Right lobe of liver (tissue), 4 donors: Measurements from ENCODE around the gene IL5.

ENCODE experiments used
- POLR2A ChIP-seq: fragments of 450-650 bp; IDR thresholded peaks from one replicate; pipeline ENCODE4 v1.6.1; 2017; ENCODE audit warnings: antibody characterized with exemption, mild to moderate bottlenecking
- TF ChIP-seq, protein P1 (sequence below), 4 donors: fragments of 200-600 bp in 3 of 4; fragments of 450-650 bp in 1 of 4; IDR thresholded peaks; one replicate each; pipeline versions ENCODE4 v1.5.1 to v1.8.0; 2016 to 2022; ENCODE audit warnings: antibody characterized with exemption in 4 of 4, mild to moderate bottlenecking in 2 of 4
- donor health status: DM: no; HTN: no; CAD: no.
- donor health status: DM: no; HTN: no; CAD: no.
- donor health status: DM: no; HTN: yes; CAD: no.

DNA sequence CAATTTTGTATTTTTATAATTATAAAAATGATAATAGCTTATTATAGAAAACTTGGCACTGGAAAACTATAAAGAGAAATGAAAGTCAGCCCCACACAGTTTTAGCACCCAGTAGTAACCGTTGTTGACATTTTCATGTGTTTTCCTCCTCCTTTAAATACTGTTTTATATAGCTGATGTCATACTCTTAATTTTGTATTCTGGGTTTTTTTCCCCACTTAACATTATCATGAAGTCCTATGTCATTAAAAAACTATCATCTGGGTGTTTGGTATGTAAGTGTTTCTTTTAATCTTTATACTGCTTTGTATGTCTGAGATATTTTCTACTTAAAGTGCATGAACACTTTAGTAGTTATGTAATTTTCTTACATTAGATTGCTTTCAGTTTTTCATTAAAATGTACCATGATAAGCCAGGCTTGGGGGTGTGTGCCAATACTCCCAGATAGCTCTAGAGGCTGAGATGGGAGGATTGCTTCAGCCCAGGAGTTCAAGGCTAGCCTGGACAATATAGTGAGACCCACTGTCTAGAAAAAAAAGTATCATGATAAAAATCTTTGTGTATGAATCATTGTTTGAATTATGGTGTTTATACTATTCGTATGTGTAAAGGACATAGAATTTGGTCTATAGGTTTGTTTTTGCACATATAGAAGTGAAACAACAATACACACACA, 16.2 kb upstream of the IL5 start:
- TF ChIP-seq, protein P1, sequence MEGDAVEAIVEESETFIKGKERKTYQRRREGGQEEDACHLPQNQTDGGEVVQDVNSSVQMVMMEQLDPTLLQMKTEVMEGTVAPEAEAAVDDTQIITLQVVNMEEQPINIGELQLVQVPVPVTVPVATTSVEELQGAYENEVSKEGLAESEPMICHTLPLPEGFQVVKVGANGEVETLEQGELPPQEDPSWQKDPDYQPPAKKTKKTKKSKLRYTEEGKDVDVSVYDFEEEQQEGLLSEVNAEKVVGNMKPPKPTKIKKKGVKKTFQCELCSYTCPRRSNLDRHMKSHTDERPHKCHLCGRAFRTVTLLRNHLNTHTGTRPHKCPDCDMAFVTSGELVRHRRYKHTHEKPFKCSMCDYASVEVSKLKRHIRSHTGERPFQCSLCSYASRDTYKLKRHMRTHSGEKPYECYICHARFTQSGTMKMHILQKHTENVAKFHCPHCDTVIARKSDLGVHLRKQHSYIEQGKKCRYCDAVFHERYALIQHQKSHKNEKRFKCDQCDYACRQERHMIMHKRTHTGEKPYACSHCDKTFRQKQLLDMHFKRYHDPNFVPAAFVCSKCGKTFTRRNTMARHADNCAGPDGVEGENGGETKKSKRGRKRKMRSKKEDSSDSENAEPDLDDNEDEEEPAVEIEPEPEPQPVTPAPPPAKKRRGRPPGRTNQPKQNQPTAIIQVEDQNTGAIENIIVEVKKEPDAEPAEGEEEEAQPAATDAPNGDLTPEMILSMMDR (IDR thresholded peaks at IDR 0.05) = no peak
- TF ChIP-seq POLR2A = no peak
